H1 (cell line): Measurements from ENCODE around the gene ZNF624. TPM values are rescaled to one million over a fixed set of nuclear protein-coding genes. Genes with fewer than 3 reads are reported as not detected.
A peak's percentile ranks its signal among the peaks of the same experiment; 100 is the strongest.

ENCODE experiments used
- CTCF ChIA-PET: fragments of 300-600 bp; sonication (Branson Sonifier 250); formaldehyde crosslinking; loops from one replicate; lab custom pipeline; 2021; ENCODE audit not compliant: partially characterized antibody; lab: Charles Lee
- POLR2A ChIA-PET: fragments of 300-600 bp; sonication (Branson Sonifier 250); formaldehyde crosslinking; loops from one replicate; lab custom pipeline; 2021; ENCODE audit warnings: inconsistent platforms; ENCODE audit not compliant: partially characterized antibody; lab: Charles Lee
- DNase-seq, 2 experiments: peaks; one replicate each; pipeline versions ENCODE4 v3.0.0 to v3.0.0-alpha.2; 2010 to 2022; ENCODE audit warnings: low spot score in 2 of 2, low read depth in 1 of 2, mixed read lengths in 1 of 2
- FAIRE-seq: peaks from 2 replicates; lab custom pipeline; 2011; peaks lifted over from hg19 to GRCh38; lab: Jason Lieb, UNC
- H2AFZ ChIP-seq: 2 replicates; pipeline ENCODE4 v1.8.1; 2012; ENCODE audit warnings: low read length, inconsistent platforms
- H2AK5ac ChIP-seq: 2 replicates; pipeline ENCODE4 v1.6.1; 2013; ENCODE audit warnings: low read depth, low read length
- H2BK120ac ChIP-seq: replicated peaks from 2 replicates; pipeline ENCODE3; 2013; ENCODE audit warnings: low read depth, low read length, inconsistent platforms
- H2BK12ac ChIP-seq: 2 replicates; pipeline ENCODE4 v1.6.1; 2013; ENCODE audit warnings: low read depth, low read length
- H2BK15ac ChIP-seq: 2 replicates; pipeline ENCODE4 v1.6.1; 2013; ENCODE audit warnings: low read length
- H2BK20ac ChIP-seq: 2 replicates; pipeline ENCODE4 v1.6.1; 2013; ENCODE audit warnings: low read length
- H2BK5ac ChIP-seq: 2 replicates; pipeline ENCODE4 v1.6.1; 2013; ENCODE audit warnings: low read depth, low read length
- H3K14ac ChIP-seq: 2 replicates; pipeline ENCODE4 v1.6.1; 2013; ENCODE audit warnings: inconsistent platforms; ENCODE audit not compliant: insufficient read length
- H3K18ac ChIP-seq: 2 replicates; pipeline ENCODE4 v1.6.1; 2013; ENCODE audit warnings: low read length; ENCODE audit errors: extremely low read depth
- H3K23ac ChIP-seq: 2 replicates; pipeline ENCODE4 v1.6.1; 2013; ENCODE audit warnings: inconsistent platforms; ENCODE audit not compliant: insufficient read length
- H3K23me2 ChIP-seq: 2 replicates; pipeline ENCODE4 v1.6.1; 2013; ENCODE audit warnings: low read depth, low read length
- H3K27ac ChIP-seq: 2 replicates; pipeline ENCODE4 v1.6.1; 2011; ENCODE audit warnings: low read depth, low read length, inconsistent platforms
- H3K27me3 ChIP-seq, 4 experiments: replicated peaks in 1 of 4; 1 replicate in 1 of 4; 2 replicates in 3 of 4; pipeline versions ENCODE4 v1.6.1 to v1.8.1; 2011 to 2013; ENCODE audit warnings: low read length in 3 of 4, mild to moderate bottlenecking in 3 of 4, inconsistent platforms in 2 of 4, mixed read lengths in 2 of 4, moderate library complexity in 1 of 4; ENCODE audit not compliant: control insufficient read depth in 3 of 4, insufficient read depth in 3 of 4; ENCODE audit errors: extremely low read depth in 1 of 4
- H3K36me3 ChIP-seq, 4 experiments: 2 replicates each; pipeline versions ENCODE4 v1.6.1 to v1.8.1; 2011 to 2013; ENCODE audit warnings: mild to moderate bottlenecking in 4 of 4, low read length in 3 of 4, moderate library complexity in 2 of 4, control low read depth in 1 of 4, inconsistent platforms in 1 of 4; ENCODE audit not compliant: insufficient read depth in 4 of 4, control insufficient read depth in 2 of 4
- H3K4ac ChIP-seq: replicated peaks from 2 replicates; pipeline ENCODE3; 2013; ENCODE audit warnings: low read length, low read depth, mixed read lengths, inconsistent platforms; ENCODE audit not compliant: insufficient read length
- H3K4me1 ChIP-seq, 4 experiments: replicated peaks in 1 of 4; 1 replicate in 1 of 4; 2 replicates in 3 of 4; pipeline versions ENCODE4 v1.6.1 to v1.8.1; 2011 to 2013; ENCODE audit warnings: low read length in 3 of 4, inconsistent platforms in 2 of 4, mixed read lengths in 1 of 4; ENCODE audit not compliant: insufficient read depth in 4 of 4, control insufficient read depth in 3 of 4
- H3K4me2 ChIP-seq, 2 experiments: 2 replicates each; pipeline versions ENCODE4 v1.6.1 to v1.8.1; 2011 to 2013; ENCODE audit warnings: low read depth in 2 of 2, low read length in 2 of 2, control low read depth in 1 of 2, inconsistent platforms in 1 of 2, mild to moderate bottlenecking in 1 of 2; ENCODE audit not compliant: insufficient read depth in 1 of 2
- H3K4me3 ChIP-seq, 4 experiments: fragments of 200-600, 300-600 bp in 1 of 4; sonication (generic), shearing (Covaris generic), sonication (Bioruptor Twin) in 1 of 4; 2 replicates each; pipeline versions ENCODE4 v1.5.1 to v1.8.1; 2011 to 2016; ENCODE audit warnings: low read length in 4 of 4, low read depth in 3 of 4, control low read depth in 2 of 4, inconsistent platforms in 2 of 4, mild to moderate bottlenecking in 2 of 4, mixed read lengths in 1 of 4, moderate library complexity in 1 of 4; ENCODE audit not compliant: insufficient read depth in 2 of 4; ENCODE audit errors: extremely low read depth in 1 of 4
- H3K56ac ChIP-seq: replicated peaks from 2 replicates; pipeline ENCODE3; 2013; ENCODE audit warnings: low read depth, mild to moderate bottlenecking, mixed read lengths, low read length, inconsistent platforms; ENCODE audit not compliant: insufficient read length
- H3K79me1 ChIP-seq: 2 replicates; pipeline ENCODE4 v1.6.1; 2013; ENCODE audit warnings: low read depth, low read length, control low read depth
- H3K79me2 ChIP-seq, 2 experiments: 2 replicates each; pipeline versions ENCODE4 v1.6.1 to v1.8.1; 2012 to 2013; ENCODE audit warnings: low read length in 2 of 2, mild to moderate bottlenecking in 2 of 2, inconsistent platforms in 1 of 2; ENCODE audit not compliant: insufficient read depth in 2 of 2, control insufficient read depth in 1 of 2
- H3K9ac ChIP-seq, 4 experiments: replicated peaks in 1 of 4; 1 replicate in 1 of 4; 2 replicates in 3 of 4; pipeline versions ENCODE4 v1.6.1 to v1.8.1; 2011 to 2013; ENCODE audit warnings: low read depth in 3 of 4, low read length in 3 of 4, control low read depth in 2 of 4, mild to moderate bottlenecking in 2 of 4, moderate library complexity in 2 of 4, inconsistent platforms in 1 of 4; ENCODE audit errors: extremely low read depth in 1 of 4
- H3K9me3 ChIP-seq, 2 experiments: 2 replicates each; pipeline versions ENCODE4 v1.6.1 to v1.8.1; 2012 to 2013; ENCODE audit warnings: mild to moderate bottlenecking in 2 of 2, moderate library complexity in 2 of 2, control low read depth in 1 of 2, inconsistent platforms in 1 of 2, low read depth in 1 of 2, low read length in 1 of 2, mixed read lengths in 1 of 2; ENCODE audit not compliant: insufficient read depth in 2 of 2
- H4K20me1 ChIP-seq, 2 experiments: replicated peaks in 1 of 2; 2 replicates each; pipeline versions ENCODE3 to v1.8.1; 2011 to 2013; ENCODE audit warnings: inconsistent platforms in 2 of 2, low read length in 2 of 2, mild to moderate bottlenecking in 1 of 2; ENCODE audit not compliant: insufficient read depth in 2 of 2, control insufficient read depth in 1 of 2
- H4K5ac ChIP-seq: 2 replicates; pipeline ENCODE4 v1.6.1; 2013; ENCODE audit warnings: low read length, low read depth, mixed read lengths, inconsistent platforms; ENCODE audit not compliant: insufficient read length
- H4K8ac ChIP-seq: 2 replicates; pipeline ENCODE4 v1.8.0; 2013; ENCODE audit warnings: mild to moderate bottlenecking, moderate library complexity, low read length, inconsistent platforms; ENCODE audit not compliant: insufficient read depth; ENCODE audit errors: extremely low read depth
- H4K91ac ChIP-seq: replicated peaks from 2 replicates; pipeline ENCODE3; 2013; ENCODE audit warnings: low read length, mixed read lengths, inconsistent platforms; ENCODE audit not compliant: insufficient read length
- ASH2L ChIP-seq: fragments of 200-600, 300-600 bp; sonication (generic); IDR thresholded peaks from one replicate; pipeline ENCODE4 v1.7.1; 2017; ENCODE audit warnings: low read length
- KDM1A ChIP-seq: fragments of 200-600, 300-600 bp; sonication (generic); IDR thresholded peaks from 2 replicates; pipeline ENCODE4 v1.7.1; 2016; ENCODE audit warnings: mild to moderate bottlenecking, low read length, borderline replicate concordance
- NANOG ChIP-seq: IDR thresholded peaks from 2 replicates; pipeline ENCODE4 v1.6.1; 2011; ENCODE audit warnings: low read length, low read depth, mild to moderate bottlenecking, inconsistent platforms; ENCODE audit not compliant: insufficient read depth, poor library complexity, severe bottlenecking
- RAD21 ChIP-seq, 2 experiments: IDR thresholded peaks in 1 of 2; conservative IDR thresholded peaks in 1 of 2; 2 replicates each; pipeline ENCODE4 v1.6.1; 2011; ENCODE audit warnings: low read depth in 2 of 2, low read length in 2 of 2, improper control_type of control experiment in 1 of 2, inconsistent platforms in 1 of 2, mild to moderate bottlenecking in 1 of 2, moderate library complexity in 1 of 2
- RNF2 ChIP-seq: fragments of 200-900, 300-1000 bp; sonication (generic); IDR thresholded peaks from 2 replicates; pipeline ENCODE4 v1.7.1; 2016; ENCODE audit warnings: borderline replicate concordance, low read depth, mild to moderate bottlenecking, antibody characterized with exemption, low read length; ENCODE audit not compliant: poor library complexity, severe bottlenecking; ENCODE audit errors: missing control alignments
- SIX5 ChIP-seq: IDR thresholded peaks from 2 replicates; pipeline ENCODE4 v1.6.1; 2011; ENCODE audit warnings: mild to moderate bottlenecking, low read depth, low read length
- SP2 ChIP-seq: IDR thresholded peaks from 2 replicates; pipeline ENCODE4 v1.6.1; 2012; ENCODE audit warnings: mild to moderate bottlenecking, low read length, inconsistent platforms
- TBP ChIP-seq: IDR thresholded peaks from 2 replicates; pipeline ENCODE4 v1.6.1; 2011; ENCODE audit warnings: low read depth, low read length, improper control_type of control experiment
- TEAD4 ChIP-seq: IDR thresholded peaks from 2 replicates; pipeline ENCODE4 v1.6.1; 2012; ENCODE audit warnings: low read depth, low read length, inconsistent platforms, mixed read lengths
- ZNF274 ChIP-seq: IDR thresholded peaks from 2 replicates; pipeline ENCODE4 v1.7.0; 2012; ENCODE audit warnings: low read length, borderline replicate concordance; ENCODE audit errors: extremely low read depth
- WGBS, 2 experiments: shearing (Covaris generic) in 1 of 2; methylation state at CpG; one replicate each; pipeline versions ENCODE4 v1.1.6 to v1.1.7; 2013 to 2015; ENCODE audit warnings: low lambda C conversion rate in 2 of 2, mixed read lengths in 2 of 2, inconsistent platforms in 1 of 2, low coverage in 1 of 2, missing lambda C conversion rate in 1 of 2; ENCODE audit not compliant: insufficient replicate concordance in 2 of 2, insufficient coverage in 1 of 2, insufficient read length in 1 of 2; ENCODE audit errors: extremely low coverage in 1 of 2, missing lambda C conversion rate in 1 of 2; 5-methylcytosine and 5-hydroxymethylcytosine counted together
- polyA plus RNA-seq, 7 experiments: library from polyadenylated mRNA; depleted of rRNA in 3 of 7; stranded (reverse) in 5 of 7; unstranded in 2 of 7; fragments of >200 nt in 5 of 7; fragments of 200-250 nt in 2 of 7; gene quantifications; 1 replicate in 5 of 7; 2 replicates in 1 of 7; 4 replicates in 1 of 7; pipeline versions ENCODE4 v1.2.1 to v1.2.3, GENCODE V29; 2011 to 2013; ENCODE audit warnings: missing spikeins in 2 of 7, mixed read lengths in 2 of 7
- total RNA-seq: library from RNA; stranded (reverse); fragmentation: NEBNext Ultra II Directional; extraction: Animal tissue kit (Norgen Biotek cat#: 25700); gene quantifications from 2 replicates; pipeline ENCODE4 v1.2.1, GENCODE V29; 2021

The ZNF624 gene
- total and polyA plus RNA-seq, 2 of the 8 experiments (the other 6 are each of a cell fraction or from before 2014, with no cell fraction given), result 0.39 to 2.5 TPM

- Histone ChIP-seq H3K4me1 (no peaks in the 10 kb centered on the region), H2BK120ac (no peak overlapping the region), H2BK12ac (no peak overlapping the region), H3K14ac (no peak overlapping the region), H3K79me1 (no peaks in the 10 kb centered on the region), H3K27me3 (peaks cover 2 to 15% (median 10%) of the 10 kb centered on the region in 4 experiments), H3K36me3 (no peaks in the 10 kb centered on the region), H2BK15ac (no peak overlapping the region), H3K4me3 (peak overlapping the region; percentile 41 to 78 (median 68)), H2BK5ac (no peak overlapping the region), H3K23me2 (no peaks in the 10 kb centered on the region; the same call in 1 of the 2 replicates), H2BK20ac (no peak overlapping the region), H4K91ac (peak overlapping the region; percentile 65), H4K5ac (peak overlapping the region; percentile 36), H4K8ac (peak overlapping the region; percentile 73; the same call in 1 of the 2 replicates), H3K23ac (no peak overlapping the region), H3K79me2 (no peaks in the 10 kb centered on the region), H3K4me2 (peak overlapping the region; percentile 49 to 85; a peak in 3 of 4 replicates), H3K9ac (peak overlapping the region in 1 of 4 experiments; percentile 34; a peak in 3 of 7 replicates), H3K27ac (no peak overlapping the region), H3K4ac (no peak overlapping the region), H3K18ac (no peak overlapping the region; the same call in 1 of the 2 replicates), H4K20me1 (no peaks in the 10 kb centered on the region), H3K56ac (peak overlapping the region; percentile 32), H2AFZ (peak overlapping the region; percentile 81), H3K9me3 (peaks cover 0 to 3% of the 10 kb centered on the region in 2 experiments; a peak in 1 of 4 replicates), H2AK5ac (no peak overlapping the region)
- ChIA-PET POLR2A (interaction anchor here (0.7 kb wide), 1 partner anchor 148 kb away, joined by 3 read pairs; no protein-coding TSS in a partner anchor), CTCF (interaction anchor here (0.6 to 3.8 kb wide), 24 partner anchors 10 to 204 kb away, joined by 3 to 15 read pairs (median 4); partner anchors contain the start of gene CCDC144A)
- FAIRE-seq (peak; percentile 13), DNase-seq (peak; percentile 86 to 98)
- WGBS, 2 experiments, result 9% methylated on average over 51 of the region's 53 CpGs; no CpG with 5 or more reads in 1 of the 2 experiments
- no peak for TF ChIP-seq TEAD4
- peak; percentile 23; the same call in 1 of the 2 replicates for TF ChIP-seq TBP
- no peak for TF ChIP-seq RNF2
- no peak for TF ChIP-seq SP2
- TF ChIP-seq SIX5, result no peak
- no peak for TF ChIP-seq NANOG
- TF ChIP-seq KDM1A, result no peak
- TF ChIP-seq RAD21 (IDR thresholded peaks at IDR 0.05 in 1 of 2, conservative IDR thresholded peaks at IDR 0.05 in 1 of 2; ENCODE audit: low read depth in 2 of 2, low read length in 2 of 2), result peak; percentile 60 to 73
- TF ChIP-seq ZNF274, result no peak
- TF ChIP-seq ASH2L, result peak; percentile 89
These were observed 64.3 kb downstream of the ZNF624 start for GRCh38 chr17:16589097-16589969.
